ENCODE data around the gene RADIL.

The RADIL gene

DNA sequence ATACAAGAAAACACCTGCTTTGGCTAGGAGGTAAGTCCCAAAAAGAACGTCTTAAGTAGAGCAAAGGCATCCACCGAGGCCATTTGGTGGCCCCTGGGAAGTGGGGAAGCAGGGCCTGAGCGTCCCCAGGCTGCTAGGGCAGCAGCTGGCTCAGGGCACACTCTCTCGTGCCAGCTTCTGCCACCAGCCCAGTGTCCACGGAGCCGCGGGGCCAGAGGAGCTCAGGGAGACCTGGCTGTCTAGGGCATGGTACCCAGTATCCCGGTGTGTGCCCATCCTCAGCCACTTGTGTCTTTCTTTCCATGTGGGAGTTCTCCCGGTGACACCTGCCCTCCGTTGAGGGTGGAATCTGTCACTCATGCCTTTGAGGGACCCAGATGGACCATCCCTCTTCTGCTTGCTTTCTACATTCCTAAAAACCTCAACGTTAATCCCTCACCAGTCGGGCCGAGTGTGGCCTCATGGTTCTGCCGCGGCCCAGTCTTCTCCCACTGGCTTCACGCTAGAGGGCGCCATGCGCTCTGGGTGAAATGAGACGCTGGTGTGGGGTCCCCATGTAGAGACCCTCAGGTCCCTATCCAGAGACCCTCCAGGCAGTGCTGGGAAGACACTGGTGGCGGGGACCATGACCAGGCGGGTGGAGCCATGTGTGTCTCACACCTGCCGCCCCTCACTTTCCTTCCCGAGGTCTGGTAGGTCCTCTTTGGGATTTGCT is 117.6 kb downstream of the RADIL start:
- H3K27ac ChIP-seq, result no peak overlapping the region
- no peak for TF ChIP-seq ZFX (IDR thresholded peaks at IDR 0.05; ENCODE audit: borderline replicate concordance)
- TF ChIP-seq, protein P1, sequence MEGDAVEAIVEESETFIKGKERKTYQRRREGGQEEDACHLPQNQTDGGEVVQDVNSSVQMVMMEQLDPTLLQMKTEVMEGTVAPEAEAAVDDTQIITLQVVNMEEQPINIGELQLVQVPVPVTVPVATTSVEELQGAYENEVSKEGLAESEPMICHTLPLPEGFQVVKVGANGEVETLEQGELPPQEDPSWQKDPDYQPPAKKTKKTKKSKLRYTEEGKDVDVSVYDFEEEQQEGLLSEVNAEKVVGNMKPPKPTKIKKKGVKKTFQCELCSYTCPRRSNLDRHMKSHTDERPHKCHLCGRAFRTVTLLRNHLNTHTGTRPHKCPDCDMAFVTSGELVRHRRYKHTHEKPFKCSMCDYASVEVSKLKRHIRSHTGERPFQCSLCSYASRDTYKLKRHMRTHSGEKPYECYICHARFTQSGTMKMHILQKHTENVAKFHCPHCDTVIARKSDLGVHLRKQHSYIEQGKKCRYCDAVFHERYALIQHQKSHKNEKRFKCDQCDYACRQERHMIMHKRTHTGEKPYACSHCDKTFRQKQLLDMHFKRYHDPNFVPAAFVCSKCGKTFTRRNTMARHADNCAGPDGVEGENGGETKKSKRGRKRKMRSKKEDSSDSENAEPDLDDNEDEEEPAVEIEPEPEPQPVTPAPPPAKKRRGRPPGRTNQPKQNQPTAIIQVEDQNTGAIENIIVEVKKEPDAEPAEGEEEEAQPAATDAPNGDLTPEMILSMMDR (IDR thresholded peaks at IDR 0.05), result peak; percentile 47

DNA sequence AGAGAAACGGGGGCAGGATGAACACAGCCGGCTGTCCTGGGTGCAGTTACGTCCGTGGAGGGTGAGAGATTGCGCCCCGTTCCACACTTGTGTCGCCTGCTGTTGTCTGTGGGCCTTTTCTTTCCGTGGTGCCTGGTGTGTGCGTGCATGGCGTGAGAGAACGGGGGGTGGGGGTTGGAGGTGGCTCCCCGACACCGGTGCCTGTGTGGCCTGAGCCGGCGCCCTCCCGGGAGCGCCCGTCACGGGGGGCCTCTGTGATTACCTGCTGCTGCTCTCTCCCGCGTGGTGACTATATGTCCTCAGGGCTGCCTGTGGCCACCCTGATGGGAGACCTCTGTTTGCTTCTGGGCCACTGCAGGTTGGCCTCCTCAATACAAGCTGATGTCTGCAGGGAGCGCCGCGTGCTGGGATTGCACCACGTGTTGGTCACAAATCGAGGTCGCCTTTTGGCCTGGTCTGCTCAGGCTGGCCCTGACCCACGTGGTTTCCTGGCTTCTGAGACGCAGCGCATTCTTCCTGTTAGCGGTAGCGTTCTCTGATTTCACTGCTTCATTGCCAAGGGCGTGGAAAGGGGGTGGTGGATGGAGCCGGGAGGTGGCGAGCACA is 119.0 kb downstream of the RADIL start:
- TF ChIP-seq ZFX (IDR thresholded peaks at IDR 0.05; ENCODE audit: borderline replicate concordance), result no peak
- TF ChIP-seq, protein P1 (IDR thresholded peaks at IDR 0.05), result no peak
- H3K27ac ChIP-seq, result no peak overlapping the region

DNA sequence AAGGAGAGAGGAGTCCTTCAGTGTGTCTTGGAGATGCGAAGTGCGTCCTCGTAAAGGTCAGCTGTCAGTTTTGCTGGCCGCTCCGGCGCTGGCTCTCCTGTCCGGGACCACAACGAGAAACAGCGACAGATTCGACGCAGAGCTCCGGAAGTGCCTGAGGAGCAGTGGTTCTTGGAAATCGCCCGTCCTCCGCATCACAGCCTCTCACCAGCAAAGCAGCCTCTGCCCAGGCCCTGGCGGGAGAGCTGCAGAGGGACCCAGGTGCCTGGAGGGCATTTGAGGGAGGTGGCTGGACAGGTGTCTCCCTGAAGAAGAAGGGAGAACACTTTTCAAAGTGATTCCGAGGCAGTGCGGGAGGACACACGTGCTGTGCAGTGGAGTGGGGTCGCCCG is 119.7 kb downstream of the RADIL start:
- TF ChIP-seq, protein P1 (IDR thresholded peaks at IDR 0.05), result no peak
- TF ChIP-seq ZFX (IDR thresholded peaks at IDR 0.05; ENCODE audit: borderline replicate concordance), result no peak

DNA sequence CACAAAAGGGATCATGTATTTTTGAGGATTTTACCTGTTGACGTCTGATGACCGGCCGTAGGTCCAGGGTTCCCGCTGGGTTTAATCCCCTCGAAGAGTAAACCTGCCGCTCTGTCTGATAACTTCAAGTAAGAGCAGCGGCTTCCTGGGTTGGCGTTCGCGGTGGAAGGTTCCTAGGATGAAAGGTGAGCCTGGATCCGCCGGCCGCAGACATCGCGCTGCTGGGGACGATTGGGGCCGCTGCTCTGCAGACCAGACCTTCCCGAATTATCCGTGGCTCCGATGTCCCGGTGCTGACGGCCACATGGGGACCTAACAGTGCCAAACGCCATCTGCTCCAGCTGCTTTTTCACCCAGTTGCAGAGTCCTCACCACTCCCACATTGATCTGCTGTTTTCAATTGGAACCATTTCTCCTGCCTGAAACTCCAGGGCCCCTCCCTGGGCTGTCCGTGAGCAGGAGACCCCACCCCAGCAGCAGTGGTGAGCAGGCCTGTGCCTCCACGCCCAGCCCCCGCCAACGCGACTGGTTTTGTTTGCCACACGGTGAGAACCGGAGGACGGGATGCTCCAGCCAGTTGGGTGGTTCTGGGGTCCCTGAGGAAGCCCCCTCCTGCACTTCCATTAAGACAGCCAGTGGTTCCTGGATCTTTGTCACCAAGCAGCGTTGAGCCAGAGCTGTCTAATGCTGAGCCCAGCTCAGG is 120.3 kb downstream of the RADIL start:
- TF ChIP-seq ZFX (IDR thresholded peaks at IDR 0.05; ENCODE audit: borderline replicate concordance), result no peak
- TF ChIP-seq, protein P1 (IDR thresholded peaks at IDR 0.05), result no peak
- no peak overlapping the region for H3K27ac ChIP-seq

More for the DNA sequence above, 119.7 kb downstream of the RADIL start:
- no peak overlapping the region for H3K27ac ChIP-seq

DNA sequence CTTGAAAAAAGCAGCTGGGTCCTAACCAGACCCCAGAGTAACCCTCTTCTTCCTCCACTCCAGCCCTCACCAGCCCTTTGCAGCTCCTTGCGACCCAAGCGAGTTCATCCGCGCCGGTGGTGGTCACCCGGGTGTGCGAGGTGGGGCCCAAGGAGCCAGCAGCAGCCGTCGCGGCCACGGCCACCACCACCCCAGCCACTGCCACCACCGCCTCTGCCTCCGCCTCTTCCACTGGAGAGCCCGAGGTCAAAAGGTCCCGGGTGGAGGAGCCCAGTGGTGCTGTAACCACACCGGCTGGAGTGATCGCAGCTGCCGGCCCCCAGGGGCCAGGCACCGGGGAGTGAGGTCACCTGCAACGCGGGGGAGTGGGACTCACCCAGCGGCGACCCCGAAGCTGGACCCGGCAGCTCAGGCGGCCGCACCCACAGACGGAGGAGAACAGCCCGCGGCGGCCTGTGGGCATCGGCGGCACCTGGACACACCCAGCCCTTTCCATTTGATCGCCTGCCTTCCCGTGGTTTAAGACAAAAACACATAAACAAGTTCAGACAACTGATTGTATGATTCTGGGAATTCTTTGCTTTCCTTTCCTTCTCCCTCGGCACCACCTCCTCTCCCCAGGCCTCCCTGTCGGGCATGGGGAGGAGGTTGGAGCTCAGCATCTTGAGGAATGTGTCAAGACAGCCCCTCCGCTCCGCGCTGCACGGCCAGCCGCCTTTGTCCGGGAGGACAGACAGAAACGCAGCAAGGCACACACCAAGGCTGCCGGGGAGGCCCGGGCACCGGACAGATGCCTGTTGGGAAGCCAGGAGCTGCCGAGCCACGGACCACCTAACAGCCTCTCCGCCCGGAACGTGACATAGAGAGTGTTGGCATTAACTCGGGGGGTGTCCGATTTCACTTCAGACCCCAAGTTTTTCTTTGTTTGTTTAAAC is 121.1 kb downstream of the RADIL start:
- TF ChIP-seq, protein P1 (IDR thresholded peaks at IDR 0.05), result no peak
- no peak for TF ChIP-seq ZFX (IDR thresholded peaks at IDR 0.05; ENCODE audit: borderline replicate concordance)
- H3K27ac ChIP-seq, result no peak overlapping the region

DNA sequence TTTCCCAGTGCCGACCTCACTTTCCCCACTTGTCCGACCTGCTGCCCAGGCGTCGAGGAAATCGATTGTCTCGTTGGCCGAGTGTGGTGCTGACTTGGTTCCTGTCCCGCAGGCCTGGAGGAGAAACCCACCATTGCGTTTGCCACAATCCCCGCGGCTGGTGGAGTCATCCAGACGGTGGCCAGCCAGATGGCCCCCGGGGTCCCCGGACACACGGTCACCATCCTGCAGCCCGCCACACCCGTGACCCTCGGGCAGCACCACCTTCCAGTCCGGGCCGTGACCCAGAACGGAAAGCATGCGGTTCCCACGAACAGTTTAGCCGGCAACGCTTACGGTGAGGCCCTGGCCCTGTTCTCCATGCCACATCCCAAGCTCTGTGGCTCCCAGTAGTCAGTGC is 122.6 kb downstream of the RADIL start:
- H3K27ac ChIP-seq, result no peak overlapping the region
- TF ChIP-seq, protein P1 (IDR thresholded peaks at IDR 0.05), result no peak
- no peak for TF ChIP-seq ZFX (IDR thresholded peaks at IDR 0.05; ENCODE audit: borderline replicate concordance)

Data from 22Rv1 (cell line).